Uterus (tissue), 2 donors: ENCODE data around the gene TRAT1.

ENCODE experiments used
- CTCF ChIP-seq, 4 experiments: fragments of 200-600 bp in 2 of 4; fragments of 450-650 bp in 2 of 4; sonication (generic) in 2 of 4; IDR thresholded peaks; one replicate each; pipeline ENCODE4 v1.5.1; 2016 to 2019; ENCODE audit warnings: antibody characterized with exemption in 4 of 4, mild to moderate bottlenecking in 2 of 4, moderate library complexity in 1 of 4
- POLR2A ChIP-seq, 2 donors: fragments of 450-650 bp; IDR thresholded peaks; one replicate each; pipeline ENCODE4 v1.6.1; 2016; ENCODE audit warnings: antibody characterized with exemption in 2 of 2, mild to moderate bottlenecking in 1 of 2, moderate library complexity in 1 of 2

DNA sequence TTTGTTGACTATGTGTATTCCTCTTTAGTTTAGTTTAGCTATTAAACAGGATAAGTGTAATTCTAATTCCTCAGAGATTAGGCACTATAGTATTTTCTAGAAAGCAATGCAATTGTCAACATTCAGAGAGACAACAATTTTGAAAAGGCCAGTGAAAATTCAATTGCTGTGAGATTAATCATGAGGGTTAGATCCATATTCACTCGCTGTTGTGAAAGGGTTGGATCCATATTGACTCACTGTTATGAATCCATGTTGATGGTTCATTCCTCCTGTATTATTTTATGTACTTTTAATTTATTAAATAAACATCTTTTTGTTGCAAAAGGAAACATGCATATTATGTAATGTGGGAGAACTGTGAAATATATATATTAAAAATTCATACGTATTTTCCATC lies 641 bp downstream of the TRAT1 start:
- TF ChIP-seq CTCF (IDR thresholded peaks at IDR 0.05): no peak
- TF ChIP-seq POLR2A (IDR thresholded peaks at IDR 0.05): no peak
